Ishikawa (cell line): Measurements from ENCODE around the gene SNX32.

ENCODE experiments used
- CEBPB ChIP-seq: IDR thresholded peaks from 2 replicates; pipeline ENCODE4 v1.6.1; 2012
- CREB1 ChIP-seq: IDR thresholded peaks from 2 replicates; pipeline ENCODE4 v1.6.1; 2012; ENCODE audit warnings: low read depth
- EGR1 ChIP-seq: IDR thresholded peaks from 2 replicates; pipeline ENCODE4 v1.6.1; 2012
- EP300 ChIP-seq: IDR thresholded peaks from 2 replicates; pipeline ENCODE4 v1.6.1; 2012; ENCODE audit warnings: borderline replicate concordance
- FOXM1 ChIP-seq: IDR thresholded peaks from 2 replicates; pipeline ENCODE4 v1.6.1; 2012; ENCODE audit warnings: low read depth, borderline replicate concordance
- NFIC ChIP-seq: IDR thresholded peaks from 2 replicates; pipeline ENCODE4 v1.6.1; 2012
- RAD21 ChIP-seq: IDR thresholded peaks from 2 replicates; pipeline ENCODE4 v1.6.1; 2012; ENCODE audit warnings: low read depth
- TCF12 ChIP-seq: IDR thresholded peaks from 2 replicates; pipeline ENCODE4 v1.6.1; 2012; ENCODE audit warnings: low read depth
- TEAD4 ChIP-seq: IDR thresholded peaks from 2 replicates; pipeline ENCODE4 v1.6.1; 2012
- YY1 ChIP-seq: IDR thresholded peaks from 2 replicates; pipeline ENCODE4 v1.6.1; 2012; ENCODE audit warnings: low read depth
- ZBTB7A ChIP-seq: IDR thresholded peaks from 2 replicates; pipeline ENCODE4 v1.6.1; 2012; ENCODE audit warnings: low read depth
- TF ChIP-seq, protein P1 (sequence below): IDR thresholded peaks from 2 replicates; pipeline ENCODE4 v1.6.1; 2012
- TF ChIP-seq, protein P2 (sequence below): IDR thresholded peaks from 2 replicates; pipeline ENCODE4 v1.6.1; 2012
- TF ChIP-seq, protein P3 (sequence below): IDR thresholded peaks from 2 replicates; pipeline ENCODE4 v1.6.1; 2012; ENCODE audit warnings: low read depth, mild to moderate bottlenecking

Gene SNX32

DNA sequence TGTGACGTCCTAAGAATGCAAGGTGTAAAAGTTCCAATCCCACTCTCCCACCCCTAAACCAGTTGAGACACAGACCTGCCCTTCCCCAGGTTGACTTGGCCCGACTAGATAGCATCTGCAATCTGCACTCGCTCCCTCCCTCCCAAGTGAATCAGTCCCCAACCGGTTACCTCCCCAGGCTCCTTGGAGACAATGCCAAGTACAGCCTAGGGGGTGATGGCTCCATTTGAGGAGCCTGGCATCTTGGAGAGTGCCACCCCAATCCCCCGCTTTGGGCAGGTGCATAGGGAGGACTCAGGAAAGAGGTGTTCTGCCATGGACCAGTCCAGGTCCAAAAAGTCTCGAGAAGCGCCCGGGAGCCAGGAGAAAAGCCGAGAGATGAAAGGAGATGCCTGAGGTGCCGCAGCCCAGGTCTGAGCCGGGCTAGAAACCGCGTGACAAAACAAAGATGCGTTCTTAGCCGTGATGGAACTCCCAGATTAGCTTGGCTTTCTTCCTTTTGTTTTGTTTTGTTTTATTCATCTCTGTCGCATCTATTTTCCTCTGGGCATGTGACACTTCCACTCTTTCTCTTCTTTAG, 18.7 kb upstream of the SNX32 start:
- TF ChIP-seq, protein P1, sequence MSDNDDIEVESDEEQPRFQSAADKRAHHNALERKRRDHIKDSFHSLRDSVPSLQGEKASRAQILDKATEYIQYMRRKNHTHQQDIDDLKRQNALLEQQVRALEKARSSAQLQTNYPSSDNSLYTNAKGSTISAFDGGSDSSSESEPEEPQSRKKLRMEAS = no peak
- TF ChIP-seq NFIC (no peak), YY1 (no peak), EP300 (no peak), CREB1 (no peak)
- TF ChIP-seq, protein P2, sequence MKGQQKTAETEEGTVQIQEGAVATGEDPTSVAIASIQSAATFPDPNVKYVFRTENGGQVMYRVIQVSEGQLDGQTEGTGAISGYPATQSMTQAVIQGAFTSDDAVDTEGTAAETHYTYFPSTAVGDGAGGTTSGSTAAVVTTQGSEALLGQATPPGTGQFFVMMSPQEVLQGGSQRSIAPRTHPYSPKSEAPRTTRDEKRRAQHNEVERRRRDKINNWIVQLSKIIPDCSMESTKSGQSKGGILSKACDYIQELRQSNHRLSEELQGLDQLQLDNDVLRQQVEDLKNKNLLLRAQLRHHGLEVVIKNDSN = no peak

DNA sequence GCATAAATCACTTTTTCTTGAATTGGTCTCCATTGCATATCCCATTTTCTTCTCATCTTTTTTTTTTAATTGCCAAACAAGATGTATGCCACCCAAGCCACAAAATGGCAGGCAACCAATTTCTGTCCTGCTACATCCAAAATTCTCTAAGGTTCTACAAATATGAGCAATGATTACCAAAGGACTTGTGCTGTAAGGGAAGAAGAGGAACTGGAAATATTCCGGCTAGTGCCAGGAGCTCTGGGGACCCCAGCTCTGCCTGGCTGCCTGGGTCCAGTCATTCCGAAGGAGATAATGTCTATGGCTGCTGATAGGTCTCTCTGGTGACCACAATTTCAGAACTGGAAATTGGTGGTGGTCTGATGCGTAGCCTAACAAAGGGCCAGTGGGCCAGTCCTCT, 17.1 kb upstream of the SNX32 start:
- no peak for TF ChIP-seq TEAD4
- TF ChIP-seq FOXM1 = no peak
- TF ChIP-seq, protein P3, sequence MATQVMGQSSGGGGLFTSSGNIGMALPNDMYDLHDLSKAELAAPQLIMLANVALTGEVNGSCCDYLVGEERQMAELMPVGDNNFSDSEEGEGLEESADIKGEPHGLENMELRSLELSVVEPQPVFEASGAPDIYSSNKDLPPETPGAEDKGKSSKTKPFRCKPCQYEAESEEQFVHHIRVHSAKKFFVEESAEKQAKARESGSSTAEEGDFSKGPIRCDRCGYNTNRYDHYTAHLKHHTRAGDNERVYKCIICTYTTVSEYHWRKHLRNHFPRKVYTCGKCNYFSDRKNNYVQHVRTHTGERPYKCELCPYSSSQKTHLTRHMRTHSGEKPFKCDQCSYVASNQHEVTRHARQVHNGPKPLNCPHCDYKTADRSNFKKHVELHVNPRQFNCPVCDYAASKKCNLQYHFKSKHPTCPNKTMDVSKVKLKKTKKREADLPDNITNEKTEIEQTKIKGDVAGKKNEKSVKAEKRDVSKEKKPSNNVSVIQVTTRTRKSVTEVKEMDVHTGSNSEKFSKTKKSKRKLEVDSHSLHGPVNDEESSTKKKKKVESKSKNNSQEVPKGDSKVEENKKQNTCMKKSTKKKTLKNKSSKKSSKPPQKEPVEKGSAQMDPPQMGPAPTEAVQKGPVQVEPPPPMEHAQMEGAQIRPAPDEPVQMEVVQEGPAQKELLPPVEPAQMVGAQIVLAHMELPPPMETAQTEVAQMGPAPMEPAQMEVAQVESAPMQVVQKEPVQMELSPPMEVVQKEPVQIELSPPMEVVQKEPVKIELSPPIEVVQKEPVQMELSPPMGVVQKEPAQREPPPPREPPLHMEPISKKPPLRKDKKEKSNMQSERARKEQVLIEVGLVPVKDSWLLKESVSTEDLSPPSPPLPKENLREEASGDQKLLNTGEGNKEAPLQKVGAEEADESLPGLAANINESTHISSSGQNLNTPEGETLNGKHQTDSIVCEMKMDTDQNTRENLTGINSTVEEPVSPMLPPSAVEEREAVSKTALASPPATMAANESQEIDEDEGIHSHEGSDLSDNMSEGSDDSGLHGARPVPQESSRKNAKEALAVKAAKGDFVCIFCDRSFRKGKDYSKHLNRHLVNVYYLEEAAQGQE = no peak
- TF ChIP-seq YY1 = no peak
- TF ChIP-seq ZBTB7A = no peak

DNA sequence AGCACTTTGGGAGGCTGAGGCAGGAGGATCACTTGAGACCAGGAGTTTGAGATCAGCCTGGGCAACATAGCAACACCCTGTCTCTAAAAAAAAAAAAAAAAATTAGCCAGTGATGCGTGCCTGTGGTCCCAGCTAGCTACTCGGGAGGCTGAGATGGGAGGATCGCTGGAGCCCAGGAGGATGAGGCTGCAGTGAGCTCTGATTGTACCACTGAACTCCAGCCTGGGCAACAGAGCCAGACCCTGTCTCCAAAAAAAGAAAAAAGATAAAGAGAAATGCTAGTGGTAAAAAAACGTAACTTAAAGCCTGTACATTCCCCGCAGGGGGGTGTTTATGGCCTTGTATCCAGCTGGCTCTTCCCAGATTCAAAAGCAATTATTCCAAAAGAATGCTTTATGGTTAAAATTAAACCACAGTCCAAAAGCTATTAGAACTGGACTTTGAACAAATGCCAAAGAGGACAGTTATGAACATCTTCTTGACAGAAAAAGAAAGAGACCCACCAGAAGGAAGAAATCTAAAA, 16.4 kb upstream of the SNX32 start:
- no peak for TF ChIP-seq NFIC
- no peak for TF ChIP-seq EGR1
- no peak for TF ChIP-seq RAD21
- TF ChIP-seq, protein P3 = no peak
- TF ChIP-seq, protein P2 = no peak

DNA sequence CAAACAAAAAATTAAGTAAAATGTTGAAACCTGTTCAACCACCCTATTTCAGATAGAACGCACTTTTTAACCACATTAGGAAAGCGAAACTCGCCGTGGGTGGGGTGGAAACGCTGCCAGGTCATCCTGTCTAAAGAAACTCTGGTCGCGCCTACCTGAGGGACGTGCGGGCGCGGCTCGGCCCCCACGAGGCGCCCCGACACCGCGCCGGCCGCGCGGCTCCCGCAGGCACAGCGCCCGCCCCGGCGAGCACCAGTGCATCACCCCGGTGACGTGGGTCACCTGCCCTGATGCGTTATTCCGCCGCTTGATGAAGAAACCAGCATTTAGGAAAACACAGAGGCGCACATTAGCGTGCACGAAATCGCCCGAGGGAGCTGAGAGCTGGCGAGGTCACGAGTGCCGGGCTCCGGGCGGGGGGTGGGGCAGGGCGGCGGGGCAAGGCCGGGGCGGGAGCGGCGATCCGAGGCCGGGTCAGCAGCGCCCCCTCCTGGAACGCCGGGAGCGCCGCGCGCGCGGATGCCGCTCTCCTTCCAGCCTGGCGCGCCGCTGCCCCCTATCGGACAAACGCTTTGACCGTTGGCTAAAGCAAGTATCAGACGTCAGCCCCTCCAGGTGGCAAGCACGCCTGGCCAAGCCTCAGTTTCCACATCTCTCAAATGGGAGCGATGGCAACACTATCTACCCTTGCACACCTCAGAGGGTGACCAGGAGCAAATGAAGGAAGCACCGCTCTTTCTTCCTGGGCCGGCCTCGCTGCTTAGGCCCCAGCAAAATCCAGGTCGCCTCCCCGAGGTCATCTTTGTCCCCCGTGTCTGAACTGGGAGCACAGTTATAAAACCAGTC, 15.7 kb upstream of the SNX32 start:
- TF ChIP-seq RAD21 (peak; percentile 92), CEBPB (no peak), TEAD4 (no peak), NFIC (peak; percentile 27; the same call in 1 of the 2 replicates), EP300 (no peak), YY1 (peak; percentile 48; the same call in 1 of the 2 replicates), TCF12 (peak; percentile 33; the same call in 1 of the 2 replicates)
- TF ChIP-seq, protein P2 = peak; percentile 65
- TF ChIP-seq, protein P1 = peak; percentile 63

DNA sequence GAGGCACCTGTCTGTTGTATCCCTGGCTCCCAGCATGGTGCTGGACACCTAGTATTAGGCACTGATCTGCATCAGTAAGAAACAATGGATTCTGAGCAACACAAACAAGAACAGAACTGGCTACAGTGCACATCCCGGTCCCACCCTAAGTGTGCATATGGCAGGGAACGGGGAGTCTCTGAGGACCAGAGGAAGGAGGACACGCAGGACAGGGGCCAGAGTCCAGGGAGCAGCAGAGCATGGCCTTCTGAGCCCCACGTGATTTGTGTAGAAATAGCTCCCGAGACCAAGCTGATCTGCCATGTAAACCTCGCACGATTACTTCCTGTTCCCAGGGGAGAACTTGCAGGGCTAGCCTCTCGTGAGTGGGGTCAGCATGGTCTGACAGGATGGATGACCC, 12.7 kb upstream of the SNX32 start:
- TF ChIP-seq YY1 (no peak), EP300 (no peak), NFIC (no peak), EGR1 (no peak)

DNA sequence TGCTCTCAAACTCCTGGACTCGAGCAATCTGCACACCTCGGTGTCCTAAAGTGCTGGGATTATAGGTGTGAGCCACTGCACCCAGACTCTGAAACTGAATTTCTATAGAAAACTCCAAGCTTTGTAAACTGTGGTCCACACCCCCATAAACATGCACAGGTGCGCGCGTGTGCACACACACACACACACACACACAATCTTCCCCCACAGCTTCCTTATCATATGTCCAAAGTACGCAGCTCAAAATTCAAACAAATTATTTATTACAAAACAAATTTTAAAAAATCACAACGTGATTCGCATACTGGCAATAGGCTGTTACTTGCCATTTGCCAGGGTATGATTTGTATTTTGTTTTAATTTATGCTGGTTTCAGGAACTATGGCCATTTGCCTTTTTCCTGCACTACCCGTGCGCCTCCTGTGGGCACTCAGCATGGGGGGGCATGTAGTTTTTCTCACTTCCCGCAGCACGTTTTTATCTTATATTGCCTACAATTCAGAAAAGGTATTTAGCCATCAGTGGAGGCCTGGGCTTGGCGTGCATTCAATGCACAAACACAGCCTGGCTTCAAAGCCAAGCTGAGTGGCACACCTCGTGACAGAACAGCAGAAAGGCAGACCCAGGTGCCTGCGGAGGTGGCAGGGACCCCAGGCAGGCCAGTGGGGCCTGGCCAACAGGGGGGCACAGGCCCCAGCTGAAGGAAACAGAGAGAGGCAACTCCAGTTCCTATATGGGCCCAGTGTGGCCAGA, 10.8 kb upstream of the SNX32 start:
- no peak for TF ChIP-seq TEAD4
